Activated CD4-positive, alpha-beta T cell treated with anti-CD3 and anti-CD28 coated beads for 48 hours (primary cell): ENCODE results near the gene KLHL25.
"Not testable (repeated sequence)": the region's sequence is repeated elsewhere in the genome, so short reads cannot be mapped to it uniquely, and the experiment has no call there.

Source experiments
- DNase-seq: peaks from one replicate; pipeline ENCODE4 v3.0.0-alpha.2; 2020

Gene KLHL25, protein sequence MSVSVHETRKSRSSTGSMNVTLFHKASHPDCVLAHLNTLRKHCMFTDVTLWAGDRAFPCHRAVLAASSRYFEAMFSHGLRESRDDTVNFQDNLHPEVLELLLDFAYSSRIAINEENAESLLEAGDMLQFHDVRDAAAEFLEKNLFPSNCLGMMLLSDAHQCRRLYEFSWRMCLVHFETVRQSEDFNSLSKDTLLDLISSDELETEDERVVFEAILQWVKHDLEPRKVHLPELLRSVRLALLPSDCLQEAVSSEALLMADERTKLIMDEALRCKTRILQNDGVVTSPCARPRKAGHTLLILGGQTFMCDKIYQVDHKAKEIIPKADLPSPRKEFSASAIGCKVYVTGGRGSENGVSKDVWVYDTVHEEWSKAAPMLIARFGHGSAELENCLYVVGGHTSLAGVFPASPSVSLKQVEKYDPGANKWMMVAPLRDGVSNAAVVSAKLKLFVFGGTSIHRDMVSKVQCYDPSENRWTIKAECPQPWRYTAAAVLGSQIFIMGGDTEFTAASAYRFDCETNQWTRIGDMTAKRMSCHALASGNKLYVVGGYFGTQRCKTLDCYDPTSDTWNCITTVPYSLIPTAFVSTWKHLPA

DNA sequence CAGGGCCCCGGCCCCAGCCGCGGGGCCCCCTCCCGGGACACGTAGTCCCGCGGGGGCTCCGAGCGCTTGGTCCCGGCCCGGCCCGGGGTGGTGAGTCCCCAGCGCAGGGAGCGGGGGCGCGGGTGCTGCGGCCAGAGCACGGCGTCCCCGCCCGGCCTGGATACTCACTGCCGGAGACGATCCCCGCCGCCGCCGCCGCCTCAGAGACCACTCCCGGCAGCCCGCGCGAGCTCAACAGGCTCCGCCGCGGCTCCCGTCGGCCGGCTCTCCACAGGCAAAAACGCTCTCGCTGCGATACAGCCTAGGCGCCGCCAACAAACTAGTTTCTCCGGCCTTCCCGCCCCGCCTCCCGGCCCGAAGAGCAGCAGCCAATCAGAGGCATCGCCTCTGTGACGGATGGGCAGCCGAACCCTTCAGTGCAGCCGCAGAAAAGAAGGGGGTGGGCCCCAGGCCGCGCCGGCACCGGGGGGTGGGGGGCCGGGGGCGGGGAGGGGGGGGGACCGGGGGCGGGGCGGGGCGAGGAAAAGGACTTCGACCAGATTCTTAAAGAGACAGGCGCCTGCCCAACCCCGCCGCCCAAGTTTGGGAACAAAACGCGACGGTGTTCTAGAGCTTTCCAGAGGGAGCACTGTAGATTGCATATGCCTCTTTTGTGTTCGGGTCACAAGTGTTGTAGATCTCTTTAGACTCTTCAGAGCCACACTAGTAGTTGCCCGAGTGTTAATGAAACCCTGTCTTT is at the start of gene KLHL25:
Gene KLHL25, minus strand, starts transcription at position 328 of the 739 bp plus-strand sequence. CDS start 25,115 bp downstream, outside the sequence.
- DNase-seq: peak; percentile 93

DNA sequence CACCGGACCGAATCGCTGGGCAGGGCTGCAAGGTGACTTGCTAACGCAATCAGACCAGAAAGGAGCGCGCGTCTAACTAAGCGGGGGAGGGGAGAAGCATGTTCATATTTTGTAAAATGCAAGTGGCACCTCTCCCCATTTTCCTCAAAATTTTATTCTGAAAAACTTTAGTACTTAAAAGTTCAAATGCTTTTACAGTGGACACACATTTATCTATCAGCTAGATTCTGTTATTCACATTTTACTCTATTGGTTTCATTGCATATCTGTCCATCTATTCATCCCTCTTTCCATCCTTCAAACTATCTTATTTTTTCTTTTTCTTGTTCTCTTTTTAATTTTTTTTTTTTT is 46.1 kb upstream of the KLHL25 start:
- DNase-seq: no peak

GRCh38 chr15:85840079-85840801 is 45.5 kb upstream of the KLHL25 start:
- peak; percentile 87 for DNase-seq

DNA sequence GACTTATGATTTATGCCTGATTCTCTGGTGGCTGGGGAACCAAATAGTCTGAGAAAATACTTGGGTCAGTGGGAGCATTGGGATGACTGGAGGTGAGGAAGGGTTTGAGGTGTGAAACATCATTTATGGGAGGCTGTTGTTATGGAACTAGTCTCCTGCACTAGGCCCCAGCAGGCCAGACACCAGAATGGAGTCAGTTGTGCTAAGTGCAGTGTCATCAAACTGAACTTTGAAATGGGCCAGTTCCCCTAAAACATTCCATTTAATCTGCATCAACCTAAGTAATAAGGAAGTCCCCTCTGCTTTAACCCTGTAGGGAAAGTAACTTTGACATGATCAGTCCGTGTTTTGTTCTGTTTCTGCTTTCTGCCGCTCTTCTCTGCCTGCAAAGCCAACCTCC is 44.9 kb upstream of the KLHL25 start:
- no peak for DNase-seq

- no peak for DNase-seq
These were observed 43.9 kb upstream of the KLHL25 start for GRCh38 chr15:85838655-85839054.

DNA sequence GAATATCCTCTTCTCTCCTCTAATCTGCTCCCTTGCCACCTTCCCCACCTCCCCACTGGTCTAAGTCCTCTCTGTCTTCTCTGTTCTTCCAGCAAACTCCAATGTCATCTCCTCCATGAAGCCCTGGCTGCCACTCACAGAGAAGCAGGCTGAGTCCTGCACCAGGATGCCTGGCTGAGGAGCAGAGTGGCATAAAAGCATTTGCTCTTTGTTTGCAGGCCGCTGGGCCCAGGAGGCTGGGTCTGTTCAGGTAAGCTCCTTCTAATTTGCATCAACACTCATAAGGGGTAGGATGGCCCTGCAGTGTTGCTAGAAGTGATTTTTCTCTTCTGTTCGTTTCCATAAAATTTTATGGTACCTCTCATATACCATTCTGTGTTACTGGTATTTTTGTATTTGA is 43.2 kb upstream of the KLHL25 start:
- no peak for DNase-seq

- DNase-seq: no peak
These were observed 42.3 kb upstream of the KLHL25 start for GRCh38 chr15:85837011-85837433.

GRCh38 chr15:85834651-85835050 is 39.9 kb upstream of the KLHL25 start:
- DNase-seq: no peak

DNA sequence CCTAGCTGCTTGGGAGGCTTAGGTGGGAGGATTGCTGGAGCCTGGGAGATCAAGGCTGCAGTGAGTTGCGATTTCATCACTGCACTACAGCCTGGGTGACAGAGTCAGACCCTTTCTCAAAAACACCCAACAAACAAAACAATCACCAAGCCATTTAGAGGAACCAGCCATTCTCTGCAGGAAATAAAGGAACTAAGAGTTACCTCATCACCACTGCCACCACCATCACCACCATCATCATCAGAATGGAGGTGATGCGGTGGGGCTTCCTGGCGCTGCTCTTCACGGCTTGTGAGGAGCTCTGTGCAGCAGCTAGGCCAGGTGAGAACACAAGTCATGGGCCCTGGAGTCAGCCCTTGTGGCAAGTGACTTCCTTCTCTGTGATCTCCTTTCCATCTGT is 37.7 kb upstream of the KLHL25 start:
- DNase-seq: no peak

DNA sequence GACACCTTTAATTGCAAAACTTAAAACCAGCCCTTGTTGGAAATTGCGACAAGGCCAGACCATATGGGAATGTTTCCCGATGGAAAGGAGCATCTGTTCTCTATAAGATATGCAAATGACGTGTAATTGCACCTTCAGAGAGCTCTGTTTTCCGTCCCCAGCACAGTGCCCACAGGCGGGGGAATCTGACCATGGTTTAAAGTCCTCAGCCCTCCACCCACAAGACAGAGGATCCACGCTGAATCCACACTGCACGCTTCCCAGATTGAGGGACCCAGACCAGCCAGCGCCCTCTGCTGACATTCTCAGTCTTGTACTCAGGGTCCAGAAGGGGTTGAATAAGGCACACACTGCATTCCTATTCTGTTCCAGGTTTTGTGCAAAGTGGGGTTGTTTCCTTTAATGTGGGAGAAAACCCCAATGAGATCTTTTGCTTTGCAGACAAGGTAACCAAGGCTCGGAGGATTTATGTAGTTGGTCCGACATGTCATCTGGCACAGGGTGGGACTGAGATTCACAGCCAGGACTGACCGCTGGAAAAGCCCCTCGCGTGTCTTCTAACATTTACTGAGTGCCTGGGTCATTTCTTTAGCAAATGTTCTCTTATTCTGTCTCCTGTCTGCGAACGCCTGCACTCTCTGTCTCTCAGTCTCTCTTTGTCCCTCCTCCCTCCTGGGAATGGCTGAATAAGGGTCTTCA is 36.8 kb upstream of the KLHL25 start:
- DNase-seq: peak; percentile 46

DNA sequence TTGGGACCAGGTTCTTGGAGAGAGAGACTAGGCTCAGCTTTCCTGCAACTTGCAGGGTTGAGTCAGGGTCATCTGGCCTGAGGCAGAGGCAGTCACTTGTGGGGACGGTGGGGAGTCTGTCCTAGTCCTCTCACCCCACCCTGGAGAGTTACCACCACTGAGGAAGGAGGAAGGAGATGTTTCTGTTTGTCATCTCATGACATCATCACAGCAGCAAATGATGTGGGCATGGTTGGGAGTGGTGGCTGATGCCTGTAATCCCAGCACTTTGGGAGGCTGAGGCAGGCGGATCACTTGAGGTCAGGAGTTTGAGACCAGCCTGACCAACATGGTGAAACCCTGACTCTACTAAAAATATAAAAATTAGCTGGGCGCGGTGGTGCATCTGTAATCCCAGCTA is 35.0 kb upstream of the KLHL25 start:
- DNase-seq: not testable (repeated sequence)

- no peak for DNase-seq
These were observed 34.1 kb upstream of the KLHL25 start for GRCh38 chr15:85828874-85829273.

DNA sequence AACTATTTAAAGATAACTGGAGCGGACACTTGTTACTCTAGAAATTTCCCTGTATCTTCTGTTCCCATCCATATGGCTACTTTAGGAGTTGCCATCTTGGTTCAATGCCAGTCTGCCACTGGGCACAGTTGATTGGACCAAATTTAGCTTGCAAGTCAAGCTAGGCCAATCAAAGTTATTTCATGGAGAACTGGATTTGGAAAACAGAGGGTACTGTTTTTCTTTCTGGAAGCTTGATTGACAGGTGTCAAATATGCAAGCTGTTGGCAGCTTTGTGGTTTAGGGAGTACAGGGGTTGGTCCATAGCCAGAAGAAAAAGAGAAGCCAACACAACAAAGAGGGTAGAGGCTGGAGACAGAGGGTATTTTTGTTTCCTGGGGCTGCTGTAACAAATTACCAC is 33.4 kb upstream of the KLHL25 start:
- no peak for DNase-seq

GRCh38 chr15:85826756-85827515 is 32.2 kb upstream of the KLHL25 start:
- no peak for DNase-seq

DNA sequence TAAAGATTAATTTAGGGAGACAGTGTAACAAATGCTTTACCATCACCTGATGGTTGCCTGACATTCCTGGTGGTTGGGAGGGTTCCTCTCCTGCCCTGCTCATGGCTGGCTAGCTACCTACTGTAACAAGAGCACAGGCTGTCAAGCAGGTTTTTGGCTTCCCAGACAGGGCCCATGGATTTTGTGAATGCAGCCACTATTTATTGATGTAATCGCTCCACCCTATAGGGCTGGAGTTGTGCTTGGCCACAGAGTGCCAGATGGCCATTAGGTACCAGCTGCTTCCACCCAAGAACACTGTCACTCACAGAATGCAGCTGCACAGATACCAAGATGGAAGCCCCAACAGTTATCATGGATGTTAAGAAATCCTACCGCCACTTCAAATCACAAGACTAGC is 31.0 kb upstream of the KLHL25 start:
- DNase-seq: no peak

DNA sequence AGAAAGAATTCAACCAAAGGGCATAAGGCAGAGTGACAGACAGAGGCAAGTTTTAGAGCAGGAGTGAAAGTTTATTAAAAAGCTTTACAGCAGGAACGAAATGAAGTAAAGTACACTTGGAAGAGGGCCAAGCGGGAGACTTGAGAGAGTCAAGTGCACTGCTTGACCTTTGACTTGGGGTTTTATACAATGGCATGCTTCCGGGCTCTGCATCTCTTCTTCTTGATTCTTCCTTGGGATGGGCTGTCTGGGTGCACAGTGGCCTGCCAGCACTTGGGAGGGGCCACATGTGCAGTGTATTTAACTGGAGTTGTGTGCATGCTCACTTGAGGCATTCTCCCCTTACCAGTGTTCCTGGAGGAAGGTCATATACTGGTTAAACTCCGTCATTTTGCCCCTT is 30.4 kb upstream of the KLHL25 start:
- DNase-seq: no peak

DNA sequence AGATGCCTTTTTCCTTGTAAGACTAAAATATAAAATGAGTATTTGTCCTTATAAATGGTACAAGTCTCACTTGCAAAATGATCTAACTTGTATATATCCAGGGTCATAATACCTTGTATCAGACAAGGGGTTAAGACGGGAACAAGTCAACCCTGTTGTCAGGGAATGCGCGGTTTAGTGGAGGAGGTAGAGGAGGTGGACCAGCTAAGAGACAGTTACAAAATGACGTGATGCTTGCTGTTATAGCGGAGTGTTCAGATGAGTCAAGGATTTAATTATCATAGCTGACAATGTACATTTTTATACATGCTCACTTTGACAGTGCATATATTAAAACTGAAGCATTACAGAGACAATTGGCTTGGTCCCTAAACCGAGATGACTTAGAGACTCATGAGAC is 26.8 kb upstream of the KLHL25 start:
- DNase-seq: no peak

DNA sequence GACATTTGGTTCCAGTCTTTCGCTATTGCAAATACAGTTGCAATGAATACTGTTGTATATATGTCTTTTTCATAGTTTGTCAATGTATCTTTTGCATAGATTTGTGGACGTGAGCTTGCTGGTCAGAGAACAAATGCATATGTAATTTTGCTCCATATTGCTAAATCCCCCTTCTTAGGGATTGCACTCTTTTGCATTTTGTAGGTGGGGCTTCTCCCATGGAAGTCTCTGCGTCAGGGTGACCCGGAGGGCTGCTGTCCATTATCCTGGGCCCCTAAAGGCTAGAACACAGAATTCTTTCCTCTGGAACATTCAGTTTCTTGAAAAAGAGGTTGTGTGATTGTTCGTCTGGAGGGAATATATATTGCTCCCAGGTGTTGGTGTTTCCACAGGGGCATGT is 25.2 kb upstream of the KLHL25 start:
- DNase-seq: no peak

DNA sequence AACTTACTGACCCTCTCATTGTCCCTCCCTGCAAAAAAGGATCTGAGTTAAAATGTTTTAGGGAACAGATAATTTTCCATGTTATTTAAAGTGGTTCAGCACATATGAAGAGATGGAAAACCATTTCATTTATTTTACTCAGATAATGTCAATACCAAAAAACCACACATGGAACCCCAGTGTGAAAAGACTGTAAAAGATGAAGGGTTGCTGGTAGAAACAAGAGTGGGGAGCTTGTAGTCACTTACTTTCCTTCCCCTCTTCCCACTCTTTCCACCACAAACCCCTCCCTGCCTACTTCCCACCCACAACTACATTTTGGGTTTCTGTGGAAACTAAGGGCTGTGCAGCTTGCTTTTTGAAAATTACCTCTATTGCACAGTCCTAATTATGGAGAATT is 18.5 kb upstream of the KLHL25 start:
- no peak for DNase-seq

DNA sequence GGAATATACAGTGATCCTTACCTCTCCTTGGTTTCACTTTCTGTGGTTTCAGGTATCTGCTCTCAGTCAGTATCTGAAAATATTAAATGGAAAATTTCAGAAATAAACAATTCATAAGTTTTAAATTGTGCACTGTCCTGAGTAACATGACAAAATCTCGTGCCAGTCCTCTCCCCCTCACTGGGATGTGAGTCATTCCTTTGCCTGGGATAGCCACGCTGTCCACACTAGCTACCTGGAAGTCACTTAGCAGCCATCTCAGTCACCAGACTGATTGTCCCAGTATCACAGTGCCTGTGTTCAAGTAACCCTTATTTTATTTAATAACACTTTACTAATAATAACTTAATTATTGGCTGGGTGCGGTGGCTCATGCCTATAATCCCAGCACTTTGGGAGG is 15.3 kb upstream of the KLHL25 start:
- DNase-seq: no peak

DNA sequence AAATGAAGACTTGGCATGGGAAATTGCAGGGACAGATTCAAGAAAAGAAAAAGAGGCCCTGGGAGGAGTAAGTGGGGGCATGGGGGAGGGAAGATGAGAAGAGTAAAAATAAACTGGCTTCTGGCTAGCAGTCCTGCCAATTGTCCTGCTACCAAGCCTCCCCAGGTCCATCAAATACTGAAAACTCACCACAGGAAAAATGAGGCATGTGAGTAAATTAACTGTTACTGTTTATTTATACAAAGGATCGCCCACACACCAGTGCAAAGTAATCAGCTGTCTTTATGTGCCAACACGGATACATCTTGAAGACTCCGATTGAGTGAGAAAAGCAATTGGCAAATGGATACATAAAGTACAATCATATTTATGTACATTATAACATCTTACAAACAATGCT is 10.7 kb upstream of the KLHL25 start:
- DNase-seq: no peak
